Glomerular endothelial cell (primary cell): Measurements from ENCODE around the gene LSS. TPM values are rescaled to one million over a fixed set of nuclear protein-coding genes. Genes with fewer than 3 reads are reported as not detected.
"Not testable (repeated sequence)": the region's sequence is repeated elsewhere in the genome, so short reads cannot be mapped to it uniquely, and the experiment has no call there.

Experiments used
- DNase-seq: peaks from one replicate; pipeline ENCODE4 v3.0.0-alpha.2; 2011; ENCODE audit warnings: low read depth, low spot score; ENCODE audit errors: extremely low read depth
- total RNA-seq: library from RNA; depleted of rRNA; stranded (reverse); fragments of >200 nt; gene quantifications from 2 replicates; pipeline ENCODE4 v1.2.3, GENCODE V29; 2015

Gene LSS
- total RNA-seq, 1 donor from 2014 or later = 136 TPM

- DNase-seq = no peak
Observed at GRCh38 chr21:46155514-46156377, 72.8 kb downstream of the LSS start, which contains the start of gene FTCD. Gene FTCD, minus strand, starts transcription at chr21:46155579. Its CDS starts 56 bp downstream, at chr21:46155523.

- no peak for DNase-seq
Observed at GRCh38 chr21:46154955-46155513, 73.5 kb downstream of the LSS start.

- no peak for DNase-seq
Observed at GRCh38 chr21:46154155-46154954, 74.2 kb downstream of the LSS start.

- DNase-seq = no peak
Observed at GRCh38 chr21:46153247-46154154, 75.1 kb downstream of the LSS start.

GRCh38 chr21:46152927-46153246, 75.7 kb downstream of the LSS start:
- DNase-seq = no peak

GRCh38 chr21:46151989-46152926, 76.3 kb downstream of the LSS start:
- no peak for DNase-seq

- no peak for DNase-seq
Observed at GRCh38 chr21:46151261-46151988, 77.1 kb downstream of the LSS start.

- DNase-seq = no peak
Observed at GRCh38 chr21:46150491-46151121, 78.0 kb downstream of the LSS start.

- no peak for DNase-seq
Observed at GRCh38 chr21:46150073-46150472, 78.5 kb downstream of the LSS start.

GRCh38 chr21:46149205-46149901, 79.2 kb downstream of the LSS start:
- DNase-seq = no peak

GRCh38 chr21:46148106-46148505, 80.5 kb downstream of the LSS start:
- no peak for DNase-seq

- not testable (repeated sequence) for DNase-seq
Observed at GRCh38 chr21:46147429-46147828, 81.1 kb downstream of the LSS start.

GRCh38 chr21:46146856-46147255, 81.7 kb downstream of the LSS start:
- DNase-seq = no peak

- DNase-seq = no peak
Observed at GRCh38 chr21:46145840-46146691, 82.5 kb downstream of the LSS start.

- DNase-seq = no peak
Observed at GRCh38 chr21:46145159-46145839, 83.3 kb downstream of the LSS start.

GRCh38 chr21:46144464-46145070, 84.0 kb downstream of the LSS start:
- DNase-seq = no peak
